B cell (primary cell): ENCODE measurements around the gene FAM81A.

Source experiments
- CTCF ChIP-seq: fragments of 200-600 bp; IDR thresholded peaks from one replicate; pipeline ENCODE4 v1.8.0; 2022; ENCODE audit warnings: antibody characterized with exemption, mild to moderate bottlenecking
- EZH2 ChIP-seq: IDR thresholded peaks from 2 replicates; pipeline ENCODE4 v1.6.1; 2012; ENCODE audit warnings: borderline replicate concordance, low read depth, mild to moderate bottlenecking, moderate library complexity, low read length; ENCODE audit not compliant: insufficient read depth, poor library complexity, severe bottlenecking

GRCh38 chr15:59406446-59406845 lies 31.5 kb upstream of the FAM81A start:
- no peak for TF ChIP-seq EZH2
- TF ChIP-seq CTCF = no peak
